Measurements from ENCODE around the gene BMP8B. TPM values are rescaled to one million over a fixed set of nuclear protein-coding genes. Genes with fewer than 3 reads are reported as not detected.
"Not testable (repeated sequence)": the region's sequence is repeated elsewhere in the genome, so short reads cannot be mapped to it uniquely, and the experiment has no call there.

The BMP8B gene
- total RNA-seq, 1 experiment from 2014 or later: 6.2 TPM

GRCh38 chr1:39769502-39769901, 19.2 kb downstream of the BMP8B start:
- in situ Hi-C loops (cut with HindIII; ENCODE audit: low pct_unique_long_range_greater_than_20kb, low sequenced_read_pairs); DNase-seq (ENCODE audit: low read depth, low spot score): not testable (repeated sequence)

DNA sequence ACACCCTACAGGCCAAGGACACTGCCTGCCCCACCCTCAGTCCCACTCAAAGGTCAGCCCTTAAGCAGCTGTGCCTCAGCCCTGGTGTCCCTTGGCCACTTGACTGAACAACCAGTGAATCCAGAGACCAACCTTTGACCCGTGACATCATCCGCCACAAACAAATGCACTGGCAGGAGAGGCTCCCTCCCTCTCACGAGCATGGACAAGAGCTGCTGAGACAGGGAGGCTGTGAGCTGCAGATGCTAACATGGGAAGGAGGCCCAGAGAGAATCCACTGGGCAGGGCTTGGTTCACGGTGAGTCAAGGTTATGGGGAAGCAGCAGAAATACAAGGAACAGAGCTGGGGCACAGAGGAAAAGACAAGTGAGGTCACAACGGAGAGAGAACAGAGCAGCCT, 22.2 kb downstream of the BMP8B start:
- DNase-seq (ENCODE audit: low read depth, low spot score); in situ Hi-C loops (cut with HindIII; ENCODE audit: low pct_unique_long_range_greater_than_20kb, low sequenced_read_pairs): not testable (repeated sequence)

- in situ Hi-C loops (cut with HindIII; ENCODE audit: low pct_unique_long_range_greater_than_20kb, low sequenced_read_pairs); DNase-seq (ENCODE audit: low read depth, low spot score): not testable (repeated sequence)
Measured at GRCh38 chr1:39764512-39764911, 24.2 kb downstream of the BMP8B start.

DNA sequence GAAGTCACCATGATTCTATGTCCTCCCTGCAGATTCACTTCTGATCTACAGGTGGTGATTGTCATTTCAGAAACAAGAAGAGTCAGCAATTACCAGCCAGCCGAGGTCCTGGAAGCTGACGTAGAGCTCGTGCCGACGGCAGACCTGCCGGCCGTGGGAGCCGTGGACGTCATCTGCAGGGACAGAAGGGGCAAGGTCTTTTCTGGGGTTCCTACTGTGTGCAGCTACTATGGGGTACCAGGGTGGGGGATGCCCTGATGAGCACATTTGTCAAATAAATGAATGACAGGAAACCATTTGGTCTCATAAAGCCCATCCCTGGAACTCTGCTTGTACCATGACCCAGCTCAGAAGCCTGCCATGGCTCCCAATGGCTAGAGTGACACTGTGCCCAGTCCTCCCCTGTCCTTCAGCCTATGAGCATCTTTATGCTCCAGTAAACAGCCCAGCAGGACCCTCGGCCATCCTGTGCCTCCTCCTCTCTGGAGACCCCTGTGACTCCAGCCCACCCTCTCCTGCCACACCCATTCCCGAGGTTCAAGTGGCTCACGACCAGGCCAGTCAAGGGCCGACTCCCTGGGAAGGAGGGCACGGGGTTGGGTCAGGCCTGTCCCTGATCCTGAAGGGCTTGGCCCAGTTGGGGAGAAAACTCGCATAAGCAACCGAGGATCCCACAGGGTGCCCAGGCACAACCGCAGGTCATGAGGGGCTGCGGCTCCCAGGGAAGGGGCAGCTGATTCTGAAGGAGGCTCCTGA, 24.9 kb downstream of the BMP8B start:
- DNase-seq (ENCODE audit: low read depth, low spot score); in situ Hi-C loops (cut with HindIII; ENCODE audit: low pct_unique_long_range_greater_than_20kb, low sequenced_read_pairs): not testable (repeated sequence)

DNA sequence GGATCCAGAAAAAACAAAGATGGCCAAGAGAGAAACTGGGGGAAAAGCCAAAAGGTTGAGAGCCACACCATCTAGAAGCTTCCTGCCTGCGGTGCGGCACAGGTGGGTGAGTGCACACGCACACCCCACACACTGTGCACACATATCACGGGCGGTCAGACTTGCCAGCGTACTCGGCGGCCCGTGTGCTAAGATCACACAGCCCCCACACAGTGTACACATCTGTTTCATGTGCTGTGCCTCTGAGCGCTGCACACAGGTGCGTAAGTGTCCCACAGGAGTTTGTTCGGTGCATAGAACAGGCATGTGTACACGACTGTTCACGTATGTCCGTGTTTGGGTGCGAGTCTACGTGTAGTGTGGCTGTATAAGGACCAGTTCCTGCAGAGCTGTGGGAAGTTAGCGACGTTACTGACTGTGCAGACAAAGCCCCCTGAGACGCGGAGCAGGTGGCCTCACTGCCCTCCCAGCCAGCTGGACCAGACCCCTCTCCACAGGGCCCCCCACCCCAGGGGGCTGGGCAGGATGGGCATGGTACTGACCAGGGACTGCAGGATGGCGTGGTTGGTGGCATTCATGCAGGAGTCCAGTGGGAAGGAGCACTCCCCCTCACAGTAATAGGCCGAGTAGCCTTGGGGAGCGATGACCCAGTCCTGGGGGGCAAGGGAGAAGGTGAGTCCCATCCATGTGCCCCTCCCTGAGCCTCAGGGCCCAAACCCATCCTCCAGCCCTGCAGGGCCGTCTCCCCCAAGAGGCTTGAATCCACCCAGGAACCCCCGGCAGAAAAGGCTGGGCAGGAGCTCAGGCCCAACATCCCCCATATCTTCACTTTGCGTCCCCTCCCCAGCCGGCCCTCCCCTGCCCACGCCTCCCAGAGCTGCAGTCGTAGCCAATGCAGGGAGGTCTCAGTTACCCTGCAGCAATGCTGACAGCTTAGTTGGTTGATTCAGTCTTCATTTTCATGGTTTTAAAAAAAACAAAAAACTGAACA, 25.8 kb downstream of the BMP8B start:
- DNase-seq (ENCODE audit: low read depth, low spot score): no peak

GRCh38 chr1:39761557-39762260, 27.0 kb downstream of the BMP8B start:
- in situ Hi-C loops (cut with HindIII; ENCODE audit: low pct_unique_long_range_greater_than_20kb, low sequenced_read_pairs): no loop called here
- DNase-seq (ENCODE audit: low read depth, low spot score): no peak

More for the DNA sequence above, 25.8 kb downstream of the BMP8B start:
- in situ Hi-C loops (cut with HindIII; ENCODE audit: low pct_unique_long_range_greater_than_20kb, low sequenced_read_pairs): no loop called here

- in situ Hi-C loops (cut with HindIII; ENCODE audit: low pct_unique_long_range_greater_than_20kb, low sequenced_read_pairs): no loop called here
Measured at GRCh38 chr1:39761016-39761415, 27.6 kb downstream of the BMP8B start.

GRCh38 chr1:39760074-39761008, 28.3 kb downstream of the BMP8B start:
- in situ Hi-C loops (cut with HindIII; ENCODE audit: low pct_unique_long_range_greater_than_20kb, low sequenced_read_pairs): no loop called here

More at GRCh38 chr1:39761016-39761415, 27.6 kb downstream of the BMP8B start:
- DNase-seq (ENCODE audit: low read depth, low spot score): no peak

GRCh38 chr1:39759436-39759726, 29.3 kb downstream of the BMP8B start:
- no peak for DNase-seq (ENCODE audit: low read depth, low spot score)
- in situ Hi-C loops (cut with HindIII; ENCODE audit: low pct_unique_long_range_greater_than_20kb, low sequenced_read_pairs): no loop called here

More at GRCh38 chr1:39760074-39761008, 28.3 kb downstream of the BMP8B start:
- DNase-seq (ENCODE audit: low read depth, low spot score): no peak

DNA sequence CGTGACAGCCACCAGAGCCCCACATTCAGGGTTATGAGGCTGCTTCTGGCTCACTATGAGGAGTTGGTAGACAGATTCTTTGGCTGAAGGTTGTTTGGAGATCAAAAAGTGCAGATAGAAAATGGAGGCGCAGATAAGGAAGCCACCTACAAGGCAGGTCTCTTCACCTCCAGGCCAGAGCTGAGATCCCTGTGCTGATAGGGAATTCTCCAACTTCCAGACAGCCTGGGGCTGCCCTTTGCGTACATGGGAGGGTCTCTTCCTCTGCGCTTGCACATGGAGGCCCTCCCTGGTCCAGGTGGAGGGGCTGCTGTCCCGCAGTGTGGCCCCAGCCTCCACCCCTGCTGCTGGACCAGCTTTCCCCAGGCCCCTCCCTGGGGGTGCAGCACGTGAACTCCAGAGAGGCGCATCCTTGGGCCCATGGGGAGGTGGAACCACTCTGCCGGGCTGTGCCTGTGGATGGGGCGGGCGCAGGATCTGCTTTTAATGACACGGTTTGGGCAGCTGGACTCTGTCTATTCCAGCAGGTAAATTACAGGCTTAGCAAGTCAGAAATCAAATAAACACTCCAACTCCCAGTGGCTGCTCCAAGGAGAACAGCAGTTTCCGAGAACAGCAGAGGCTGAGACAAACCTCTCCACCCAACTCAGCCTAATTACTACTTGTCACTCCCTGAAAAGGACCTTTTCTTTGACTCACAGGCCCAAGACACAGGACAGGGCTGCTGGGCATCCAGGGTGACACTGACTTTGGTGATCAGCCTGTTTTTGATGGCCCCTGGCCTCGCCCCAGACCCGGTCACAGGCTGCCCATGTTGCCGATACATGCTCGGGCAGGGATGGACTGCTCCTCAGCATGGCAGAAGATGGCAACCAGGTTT, 29.9 kb downstream of the BMP8B start:
- in situ Hi-C loops (cut with HindIII; ENCODE audit: low pct_unique_long_range_greater_than_20kb, low sequenced_read_pairs): no loop called here
- no peak for DNase-seq (ENCODE audit: low read depth, low spot score)

GRCh38 chr1:39757501-39757900, 31.2 kb downstream of the BMP8B start:
- in situ Hi-C loops (cut with HindIII; ENCODE audit: low pct_unique_long_range_greater_than_20kb, low sequenced_read_pairs): no loop called here

GRCh38 chr1:39755965-39756659, 32.6 kb downstream of the BMP8B start:
- in situ Hi-C loops (cut with HindIII; ENCODE audit: low pct_unique_long_range_greater_than_20kb, low sequenced_read_pairs): no loop called here
- DNase-seq (ENCODE audit: low read depth, low spot score): no peak

More at GRCh38 chr1:39757501-39757900, 31.2 kb downstream of the BMP8B start:
- DNase-seq (ENCODE audit: low read depth, low spot score): no peak

DNA sequence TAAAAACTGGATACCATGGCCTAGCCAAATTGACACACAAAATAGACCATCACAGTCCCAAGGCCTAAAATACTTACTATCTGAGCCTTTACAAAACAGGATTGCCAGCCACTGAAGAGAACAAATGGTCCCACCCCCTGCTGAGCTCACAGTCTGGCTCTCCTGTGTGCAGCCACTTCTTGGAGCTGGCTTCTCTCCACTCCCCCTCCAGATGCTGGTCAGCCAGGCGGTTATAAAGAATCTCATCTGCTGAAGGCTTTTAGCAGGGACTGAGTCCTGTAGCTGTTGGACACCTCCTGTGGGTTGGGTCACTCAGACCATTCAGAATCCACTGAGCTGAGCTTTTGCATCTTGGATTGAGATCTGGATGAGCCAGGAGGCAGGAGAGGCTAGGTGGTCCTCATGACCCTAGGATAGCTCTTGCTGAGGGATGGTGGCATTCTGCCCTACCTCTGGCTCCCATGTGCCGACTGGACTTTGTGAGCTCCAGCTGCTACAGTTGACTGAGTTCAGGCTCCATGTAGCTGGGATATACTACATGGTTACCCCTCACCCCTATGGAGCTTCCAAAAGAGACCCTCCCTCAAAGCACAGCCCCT, 33.7 kb downstream of the BMP8B start:
- in situ Hi-C loops (cut with HindIII; ENCODE audit: low pct_unique_long_range_greater_than_20kb, low sequenced_read_pairs): no loop called here
- DNase-seq (ENCODE audit: low read depth, low spot score): no peak

- no peak for DNase-seq (ENCODE audit: low read depth, low spot score)
- in situ Hi-C loops (cut with HindIII; ENCODE audit: low pct_unique_long_range_greater_than_20kb, low sequenced_read_pairs): no loop called here
Measured at GRCh38 chr1:39754026-39754570, 34.6 kb downstream of the BMP8B start.

Data from SK-MEL-5 (cell line).